GM12878 (cell line): Measurements from ENCODE around the gene GRM3. TPM values are rescaled to one million over a fixed set of nuclear protein-coding genes. Genes with fewer than 3 reads are reported as not detected.

Experiments
- ATAC-seq: fragments of 200-7000 bp; cut with Tn5 transposase; 3 replicates; pipeline ENCODE4 v1.9.1; 2020; ENCODE audit warnings: mild to moderate bottlenecking, moderate library complexity
- BruUV-seq: library from RNA; stranded (reverse); fragments of 400-500 nt; replicated peaks from 2 replicates; lab custom pipeline; 2021; lab: Mats Ljungman, UMichigan
- CTCF ChIA-PET: fragments of 300-600 bp; sonication (Branson Sonifier 250); formaldehyde crosslinking; extraction: SDS; loops from one replicate; lab custom pipeline; 2021; ENCODE audit warnings: inconsistent platforms; lab: Yijun Ruan, JAX
- POLR2A ChIA-PET: fragments of 350-600 bp; formaldehyde crosslinking; extraction: SDS; loops from one replicate; lab custom pipeline; 2021; ENCODE audit warnings: inconsistent platforms; lab: Charles Lee
- RAD21 ChIA-PET: fragments of 300-600 bp; sonication (Branson Sonifier 250); formaldehyde crosslinking; loops from one replicate; lab custom pipeline; 2023; ENCODE audit warnings: antibody characterized with exemption; ENCODE audit not compliant: unreplicated experiment; lab: Charles Lee
- SMC1A ChIA-PET: fragments of 300-600 bp; sonication (Branson Sonifier 250); formaldehyde crosslinking; loops from one replicate; lab custom pipeline; 2023; ENCODE audit not compliant: unreplicated experiment, uncharacterized antibody; lab: Charles Lee
- DNase-seq: peaks from one replicate; pipeline ENCODE4 v3.0.0-alpha.2; 2011; ENCODE audit warnings: low read depth, low spot score
- FAIRE-seq: peaks from 3 replicates; lab custom pipeline; 2011; peaks lifted over from hg19 to GRCh38; lab: Jason Lieb, UNC
- H2AFZ ChIP-seq: 2 replicates; pipeline ENCODE4 v1.6.0; 2011; ENCODE audit warnings: low read depth, low read length, control low read depth; ENCODE audit not compliant: control insufficient read depth
- H3K27ac ChIP-seq: 2 replicates; pipeline ENCODE4 v1.5.1; 2011; ENCODE audit warnings: control low read depth; ENCODE audit not compliant: control insufficient read depth, insufficient read depth
- H3K27me3 ChIP-seq, 2 experiments: replicated peaks in 1 of 2; 2 replicates each; pipeline versions ENCODE4 v1.6.0 to v1.6.1; 2011; ENCODE audit warnings: low read length in 1 of 2; ENCODE audit not compliant: control insufficient read depth in 2 of 2, insufficient read depth in 2 of 2
- H3K36me3 ChIP-seq, 2 experiments: 2 replicates each; pipeline ENCODE4 v1.5.1; 2011; ENCODE audit warnings: low read length in 1 of 2; ENCODE audit not compliant: control insufficient read depth in 2 of 2, insufficient read depth in 2 of 2
- H3K4me1 ChIP-seq: 2 replicates; pipeline ENCODE4 v1.6.1; 2011; ENCODE audit warnings: mild to moderate bottlenecking, low read length, moderate library complexity, mixed read lengths; ENCODE audit not compliant: control insufficient read depth, insufficient read depth
- H3K4me2 ChIP-seq: 2 replicates; pipeline ENCODE4 v1.6.0; 2011; ENCODE audit warnings: control low read depth; ENCODE audit not compliant: control insufficient read depth, insufficient read depth
- H3K4me3 ChIP-seq: fragments of 200-600 bp; sonication (generic); 2 replicates; pipeline ENCODE4 v1.5.1; 2016
- H3K79me2 ChIP-seq: 2 replicates; pipeline ENCODE4 v1.6.0; 2011; ENCODE audit warnings: low read length; ENCODE audit not compliant: control insufficient read depth, insufficient read depth
- H3K9ac ChIP-seq: 2 replicates; pipeline ENCODE4 v1.8.0; 2011; ENCODE audit warnings: low read length, control low read depth, mixed read lengths; ENCODE audit not compliant: control insufficient read depth, insufficient read depth
- H3K9me3 ChIP-seq: replicated peaks from 3 replicates; pipeline ENCODE4 v1.5.1; 2011; ENCODE audit warnings: mild to moderate bottlenecking, low read length; ENCODE audit not compliant: control insufficient read depth, insufficient read depth
- H4K20me1 ChIP-seq: 2 replicates; pipeline ENCODE4 v1.6.0; 2011; ENCODE audit not compliant: control insufficient read depth, insufficient read depth
- BCL3 ChIP-seq: IDR thresholded peaks from 2 replicates; pipeline ENCODE4 v1.6.1; 2011; ENCODE audit warnings: borderline replicate concordance, low read depth, mild to moderate bottlenecking, moderate library complexity, low read length; ENCODE audit not compliant: insufficient read depth, poor library complexity, severe bottlenecking
- BCLAF1 ChIP-seq: fragments of 450-650 bp; IDR thresholded peaks from 2 replicates; pipeline ENCODE4 v1.6.1; 2017; ENCODE audit warnings: antibody characterized with exemption, mild to moderate bottlenecking, moderate library complexity
- BHLHE40 ChIP-seq, 2 experiments: fragments of 450-650 bp in 1 of 2; IDR thresholded peaks; 2 replicates each; pipeline ENCODE4 v1.6.1; 2011 to 2017; ENCODE audit warnings: low read depth in 2 of 2, borderline replicate concordance in 1 of 2, improper control_type of control experiment in 1 of 2, low read length in 1 of 2, mild to moderate bottlenecking in 1 of 2
- E2F8 ChIP-seq: fragments of 450-650 bp; IDR thresholded peaks from 2 replicates; pipeline ENCODE4 v1.6.1; 2018; ENCODE audit warnings: mild to moderate bottlenecking, low read depth, moderate library complexity; ENCODE audit not compliant: partially characterized antibody
- EZH2 ChIP-seq: IDR thresholded peaks from 2 replicates; pipeline ENCODE4 v1.6.1; 2012; ENCODE audit warnings: low read depth, mild to moderate bottlenecking, control low read depth, inconsistent platforms, low read length, borderline replicate concordance; ENCODE audit not compliant: control insufficient read depth
- IRF3 ChIP-seq: fragments of 450-650 bp; IDR thresholded peaks from 2 replicates; pipeline ENCODE4 v1.6.1; 2014; ENCODE audit warnings: mild to moderate bottlenecking
- JUNB ChIP-seq: IDR thresholded peaks from 2 replicates; pipeline ENCODE4 v1.6.1; 2016; ENCODE audit warnings: antibody characterized with exemption, mild to moderate bottlenecking
- NR2C2 ChIP-seq: IDR thresholded peaks from 2 replicates; pipeline ENCODE4 v1.6.1; 2011; ENCODE audit warnings: borderline replicate concordance, low read depth; ENCODE audit not compliant: control insufficient read depth, insufficient read length
- SMC3 ChIP-seq: IDR thresholded peaks from 2 replicates; pipeline ENCODE4 v1.6.1; 2011; ENCODE audit warnings: low read length, improper control_type of control experiment, borderline replicate concordance
- STAT1 ChIP-seq: fragments of 450-650 bp; conservative IDR thresholded peaks from 2 replicates; pipeline ENCODE4 v1.6.1; 2014; ENCODE audit warnings: antibody characterized with exemption, mild to moderate bottlenecking
- ZNF217 ChIP-seq: fragments of 450-650 bp; IDR thresholded peaks from 2 replicates; pipeline ENCODE4 v1.6.1; 2017; ENCODE audit warnings: antibody characterized with exemption, mild to moderate bottlenecking
- WGBS: methylation state at CpG from one replicate; pipeline ENCODE4 v1.1.6; 2016; ENCODE audit warnings: low lambda C conversion rate; ENCODE audit not compliant: insufficient replicate concordance, insufficient coverage; ENCODE audit errors: missing lambda C conversion rate; 5-methylcytosine and 5-hydroxymethylcytosine counted together
- in situ Hi-C: fragments of 300-500 bp; cut with MboI; formaldehyde crosslinking; loops from 9 replicates; pipeline ENCODE4 v1.14.3; 2018; ENCODE audit warnings: mixed read lengths
- intact Hi-C: fragments of 100-400 bp; cut with micrococcal nuclease; formaldehyde crosslinking; loops from one replicate; pipeline ENCODE4 v1.14.2; 2022; ENCODE audit not compliant: unreplicated experiment
- polyA plus RNA-seq, 11 experiments: library from polyadenylated mRNA; depleted of rRNA in 4 of 11; unstranded in 6 of 11; stranded (reverse) in 5 of 11; fragments of >200 nt; fragmentation: Nextera tagmentation in 4 of 11; fragmentation: Illumina TruSeq in 1 of 11; extraction: Ambion mirVana in 4 of 11; extraction: Trizol in 1 of 11; gene quantifications; 1 replicate in 1 of 11; 2 replicates in 10 of 11; pipeline versions ENCODE4 v1.2.1 to v1.2.3, GENCODE V29; 2011 to 2016; ENCODE audit warnings: inconsistent platforms in 2 of 11, missing spikeins in 2 of 11, low read depth in 1 of 11
- total RNA-seq, 4 experiments: library from RNA; depleted of rRNA in 3 of 4; stranded (reverse); fragments of >200 nt in 3 of 4; fragmentation: Illumina TruSeq in 1 of 4; extraction: Trizol in 1 of 4; gene quantifications; 2 replicates each; pipeline versions ENCODE4 v1.2.1 to v1.2.3, GENCODE V29; 2013 to 2021

The GRM3 gene
- total and polyA plus RNA-seq, 10 of the 15 experiments (the other 5 are each of a cell fraction or from before 2014, with no cell fraction given), result 0.03 to 0.49 (median 0.15) TPM; not detected in 1

- no peak for TF ChIP-seq E2F8
- TF ChIP-seq BCLAF1, result no peak
- TF ChIP-seq STAT1, result no peak
Observed at GRCh38 chr7:86708031-86708680, 64.4 kb downstream of the GRM3 start (continued).

GRCh38 chr7:86720306-86720705, 76.6 kb downstream of the GRM3 start:
- no peak for ATAC-seq
- DNase-seq, result no peak
- BruUV-seq, result no TSS peak
- H4K20me1 ChIP-seq, result no peaks in the 10 kb centered on the region
- H2AFZ ChIP-seq, result no peak overlapping the region
- no peak for FAIRE-seq
- no peak overlapping the region for H3K27ac ChIP-seq
- in situ Hi-C loops (no loop called here), intact Hi-C loops (no loop called here)
- WGBS, result 47% methylated on average over 1 of the region's 1 CpG
- ChIA-PET POLR2A (no interaction called here), SMC1A (no interaction called here), CTCF (no interaction called here), RAD21 (no interaction called here)
- no peak overlapping the region for H3K4me2 ChIP-seq
- no peaks in the 10 kb centered on the region for H3K36me3 ChIP-seq
- no peaks in the 10 kb centered on the region for H3K4me1 ChIP-seq
- no peaks in the 10 kb centered on the region for H3K79me2 ChIP-seq
- H3K9ac ChIP-seq, result no peak overlapping the region
- no peaks in the 10 kb centered on the region for H3K27me3 ChIP-seq
- no peak overlapping the region for H3K4me3 ChIP-seq
- H3K9me3 ChIP-seq, result no peaks in the 10 kb centered on the region
- TF ChIP-seq EZH2, result no peak
- TF ChIP-seq SMC3, result no peak
- no peak for TF ChIP-seq NR2C2
- no peak for TF ChIP-seq BCL3
- no peak for TF ChIP-seq JUNB
- TF ChIP-seq BHLHE40 (IDR thresholded peaks at IDR 0.05; ENCODE audit: borderline replicate concordance in 1 of 2, low read depth in 2 of 2, low read length in 1 of 2), result no peak
- no peak for TF ChIP-seq IRF3
- no peak for TF ChIP-seq ZNF217
